Neutrophil (primary cell): Measurements from ENCODE around the gene ATF7IP.

ENCODE experiments used
- H3K27ac ChIP-seq: fragments of 200-600 bp; sonication (generic); 2 replicates; pipeline ENCODE4 v1.5.1; 2016; ENCODE audit warnings: mild to moderate bottlenecking, moderate library complexity
- H3K27me3 ChIP-seq: fragments of 200-600 bp; sonication (generic); 2 replicates; pipeline ENCODE4 v1.6.0; 2016; ENCODE audit warnings: mild to moderate bottlenecking
- H3K36me3 ChIP-seq: fragments of 200-600 bp; sonication (generic); 2 replicates; pipeline ENCODE4 v1.5.1; 2017
- H3K4me1 ChIP-seq, 2 experiments: fragments of 200-600 bp in 1 of 2; sonication (generic) in 1 of 2; 1 replicate in 1 of 2; 2 replicates in 1 of 2; pipeline versions ENCODE4 v1.5.1 to v1.6.1; 2013 to 2016; ENCODE audit warnings: low read depth in 1 of 2, low read length in 1 of 2, mild to moderate bottlenecking in 1 of 2, moderate library complexity in 1 of 2; ENCODE audit not compliant: control insufficient read depth in 1 of 2, insufficient read depth in 1 of 2
- H3K4me3 ChIP-seq, 2 experiments: fragments of 200-600 bp in 1 of 2; sonication (generic) in 1 of 2; 1 replicate in 1 of 2; 2 replicates in 1 of 2; pipeline ENCODE4 v1.5.1; 2013 to 2016; ENCODE audit warnings: low read depth in 1 of 2, low read length in 1 of 2, mild to moderate bottlenecking in 1 of 2, moderate library complexity in 1 of 2
- H3K9me3 ChIP-seq: fragments of 200-600 bp; sonication (generic); 2 replicates; pipeline ENCODE4 v1.5.1; 2016
- TF ChIP-seq, protein P1 (sequence below): fragments of 200-600 bp; sonication (generic); IDR thresholded peaks from 2 replicates; pipeline ENCODE4 v1.5.1; 2016; ENCODE audit warnings: antibody characterized with exemption

ATF7IP gene

DNA sequence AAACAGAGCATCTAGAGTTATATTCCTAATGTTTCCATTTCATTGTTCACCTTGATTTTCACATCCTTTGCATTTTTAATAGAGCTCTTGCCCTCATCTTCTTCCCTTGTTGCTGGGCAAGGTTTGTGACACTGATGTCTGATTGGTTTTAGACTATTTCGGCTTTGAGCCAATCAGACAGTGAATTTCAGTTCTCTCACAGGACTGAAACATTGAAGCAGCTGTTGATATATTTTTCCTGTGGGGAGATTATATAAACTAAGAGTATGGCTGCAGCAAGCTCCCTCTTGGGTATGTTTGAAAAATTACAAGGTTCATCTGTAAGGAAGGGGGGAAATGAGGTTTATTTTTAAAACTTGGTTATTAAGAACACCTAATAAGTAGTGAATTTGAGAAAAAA is 51.2 kb downstream of the ATF7IP start:
- Histone ChIP-seq H3K9me3 (no peaks in the 10 kb centered on the region), H3K36me3 (no peaks in the 10 kb centered on the region), H3K4me1 (peaks cover 0 to 19% of the 10 kb centered on the region in 2 experiments), H3K27ac (peak overlapping the region; percentile 5), H3K4me3 (no peak overlapping the region), H3K27me3 (no peaks in the 10 kb centered on the region)
- TF ChIP-seq, protein P1, sequence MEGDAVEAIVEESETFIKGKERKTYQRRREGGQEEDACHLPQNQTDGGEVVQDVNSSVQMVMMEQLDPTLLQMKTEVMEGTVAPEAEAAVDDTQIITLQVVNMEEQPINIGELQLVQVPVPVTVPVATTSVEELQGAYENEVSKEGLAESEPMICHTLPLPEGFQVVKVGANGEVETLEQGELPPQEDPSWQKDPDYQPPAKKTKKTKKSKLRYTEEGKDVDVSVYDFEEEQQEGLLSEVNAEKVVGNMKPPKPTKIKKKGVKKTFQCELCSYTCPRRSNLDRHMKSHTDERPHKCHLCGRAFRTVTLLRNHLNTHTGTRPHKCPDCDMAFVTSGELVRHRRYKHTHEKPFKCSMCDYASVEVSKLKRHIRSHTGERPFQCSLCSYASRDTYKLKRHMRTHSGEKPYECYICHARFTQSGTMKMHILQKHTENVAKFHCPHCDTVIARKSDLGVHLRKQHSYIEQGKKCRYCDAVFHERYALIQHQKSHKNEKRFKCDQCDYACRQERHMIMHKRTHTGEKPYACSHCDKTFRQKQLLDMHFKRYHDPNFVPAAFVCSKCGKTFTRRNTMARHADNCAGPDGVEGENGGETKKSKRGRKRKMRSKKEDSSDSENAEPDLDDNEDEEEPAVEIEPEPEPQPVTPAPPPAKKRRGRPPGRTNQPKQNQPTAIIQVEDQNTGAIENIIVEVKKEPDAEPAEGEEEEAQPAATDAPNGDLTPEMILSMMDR = no peak

DNA sequence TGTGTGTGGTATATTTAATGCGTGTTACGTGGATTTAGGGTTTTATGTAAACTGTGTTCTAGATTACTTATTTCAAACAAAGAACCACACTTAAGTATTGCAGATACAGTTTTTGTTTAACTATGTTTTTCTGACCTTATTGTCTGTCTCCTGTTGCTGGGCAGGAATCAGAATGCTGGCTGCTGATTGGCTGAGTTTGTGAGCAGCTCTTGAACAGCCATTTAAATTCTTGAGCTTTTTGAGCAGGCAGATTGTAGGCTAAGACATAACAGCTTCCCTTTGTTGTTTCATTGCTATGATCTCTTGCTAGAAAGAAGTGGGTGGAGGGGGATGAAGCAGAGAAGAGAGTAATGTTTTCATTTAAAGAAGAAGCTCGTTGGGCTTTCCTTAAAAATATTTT is 52.2 kb downstream of the ATF7IP start:
- Histone ChIP-seq H3K9me3 (no peaks in the 10 kb centered on the region), H3K4me1 (peaks cover 0 to 19% of the 10 kb centered on the region in 2 experiments), H3K27me3 (no peaks in the 10 kb centered on the region), H3K4me3 (no peak overlapping the region), H3K27ac (peak overlapping the region; percentile 36), H3K36me3 (no peaks in the 10 kb centered on the region)
- TF ChIP-seq, protein P1 = no peak

DNA sequence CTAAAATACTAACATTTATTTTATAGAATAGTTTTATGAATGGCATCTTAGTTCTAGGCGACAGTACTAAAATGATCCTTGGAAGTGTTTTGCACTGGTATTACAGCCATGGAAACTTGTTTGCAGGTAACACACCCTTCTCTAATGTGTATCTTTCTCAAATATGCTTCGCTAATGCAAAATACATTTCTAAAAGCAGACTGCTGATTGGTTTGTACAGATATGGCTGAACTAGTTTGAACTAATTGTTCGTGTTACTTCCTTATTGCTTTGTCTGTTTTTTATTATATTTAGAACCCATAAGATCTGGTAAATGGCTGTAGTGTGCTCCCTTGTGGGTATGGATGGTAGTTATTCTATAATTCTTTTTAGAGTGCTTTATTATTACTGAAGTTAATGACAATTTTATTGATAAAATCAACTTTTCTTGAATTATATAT is 53.0 kb downstream of the ATF7IP start:
- Histone ChIP-seq H3K36me3 (no peaks in the 10 kb centered on the region), H3K4me1 (peaks cover 0 to 19% of the 10 kb centered on the region in 2 experiments), H3K4me3 (no peak overlapping the region), H3K27ac (peak overlapping the region; percentile 24), H3K9me3 (no peaks in the 10 kb centered on the region), H3K27me3 (no peaks in the 10 kb centered on the region)
- TF ChIP-seq, protein P1 = no peak

DNA sequence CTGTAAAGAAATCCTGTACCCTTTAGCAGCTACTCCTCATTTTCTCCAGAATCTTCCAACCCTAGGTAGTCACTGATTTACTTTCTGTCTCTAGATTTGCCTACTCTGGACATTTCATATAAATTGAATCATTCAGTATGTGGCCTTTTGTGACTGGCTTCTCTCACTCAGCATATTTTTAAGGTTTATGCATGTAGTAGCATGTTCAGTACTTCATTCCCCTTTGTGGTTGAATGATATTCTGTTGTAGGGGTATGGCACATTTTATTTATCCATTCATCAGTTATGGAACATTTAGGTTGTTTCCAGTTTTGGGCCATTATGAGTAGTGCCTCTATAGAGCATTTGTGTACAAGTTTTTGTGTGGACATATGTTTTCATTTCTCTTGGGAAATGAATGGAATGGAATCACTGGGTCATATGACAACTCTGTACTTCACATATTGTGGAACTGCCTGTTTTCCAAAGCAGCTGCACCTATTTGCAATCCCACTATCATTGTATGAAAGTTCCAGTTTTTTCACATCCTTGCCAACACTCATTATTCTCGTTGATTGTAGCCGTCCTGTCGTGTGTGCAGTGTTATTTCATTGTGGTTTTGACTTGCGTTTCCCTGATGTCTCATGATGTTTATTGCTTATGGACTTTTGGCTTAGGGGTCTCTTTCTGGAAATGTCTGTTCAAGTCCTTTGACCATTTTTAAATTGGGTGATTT is 57.2 kb downstream of the ATF7IP start:
- TF ChIP-seq, protein P1 = no peak
- no peaks in the 10 kb centered on the region for H3K9me3 ChIP-seq
- H3K4me3 ChIP-seq = no peak overlapping the region
- H3K27me3 ChIP-seq = no peaks in the 10 kb centered on the region
- peaks cover 0 to 3% of the 10 kb centered on the region in 2 experiments for H3K4me1 ChIP-seq
- no peak overlapping the region for H3K27ac ChIP-seq
- peaks cover 24% of the 10 kb centered on the region for H3K36me3 ChIP-seq

DNA sequence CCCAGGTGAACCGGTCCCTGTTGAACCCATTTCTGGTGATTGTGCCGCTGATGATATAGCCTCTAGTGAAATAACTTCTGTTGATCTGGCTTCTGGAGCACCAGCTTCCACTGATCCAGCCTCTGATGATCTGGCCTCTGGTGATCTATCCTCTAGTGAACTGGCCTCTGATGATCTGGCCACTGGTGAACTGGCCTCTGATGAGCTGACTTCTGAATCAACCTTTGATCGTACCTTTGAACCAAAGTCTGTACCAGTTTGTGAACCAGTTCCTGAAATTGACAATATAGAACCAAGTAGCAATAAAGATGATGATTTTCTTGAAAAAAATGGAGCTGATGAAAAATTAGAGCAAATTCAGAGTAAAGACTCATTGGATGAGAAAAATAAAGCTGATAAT is 59.1 kb downstream of the ATF7IP start:
- Histone ChIP-seq H3K27me3 (no peaks in the 10 kb centered on the region), H3K4me1 (no peaks in the 10 kb centered on the region), H3K36me3 (peaks cover 24% of the 10 kb centered on the region)

More for the DNA sequence above, 59.1 kb downstream of the ATF7IP start:
- no peak overlapping the region for H3K4me3 ChIP-seq
- H3K9me3 ChIP-seq = no peaks in the 10 kb centered on the region
- TF ChIP-seq, protein P1 = no peak
- no peak overlapping the region for H3K27ac ChIP-seq
